ENCODE results near the gene OSBPL7.

The OSBPL7 gene

GRCh38 chr17:47763913-47764582, 57.5 kb downstream of the OSBPL7 start:
- DNase-seq (ENCODE audit: low read depth in 2 of 2) = no peak

- DNase-seq (ENCODE audit: low read depth in 2 of 2) = no peak
Observed at GRCh38 chr17:47762728-47763127, 58.9 kb downstream of the OSBPL7 start.

GRCh38 chr17:47760409-47761140, 61.0 kb downstream of the OSBPL7 start:
- DNase-seq (ENCODE audit: low read depth in 2 of 2) = no peak

GRCh38 chr17:47757386-47757785, 64.2 kb downstream of the OSBPL7 start:
- no peak for DNase-seq (ENCODE audit: low read depth in 2 of 2)
